NCI-H2196 (cell line): ENCODE measurements around the gene C12orf76.

Experiments used
- DNase-seq: peaks from one replicate; lab custom pipeline; 2025; ENCODE audit not compliant: unreplicated experiment; lab: John Stamatoyannopoulos, UW

C12orf76 gene

DNA sequence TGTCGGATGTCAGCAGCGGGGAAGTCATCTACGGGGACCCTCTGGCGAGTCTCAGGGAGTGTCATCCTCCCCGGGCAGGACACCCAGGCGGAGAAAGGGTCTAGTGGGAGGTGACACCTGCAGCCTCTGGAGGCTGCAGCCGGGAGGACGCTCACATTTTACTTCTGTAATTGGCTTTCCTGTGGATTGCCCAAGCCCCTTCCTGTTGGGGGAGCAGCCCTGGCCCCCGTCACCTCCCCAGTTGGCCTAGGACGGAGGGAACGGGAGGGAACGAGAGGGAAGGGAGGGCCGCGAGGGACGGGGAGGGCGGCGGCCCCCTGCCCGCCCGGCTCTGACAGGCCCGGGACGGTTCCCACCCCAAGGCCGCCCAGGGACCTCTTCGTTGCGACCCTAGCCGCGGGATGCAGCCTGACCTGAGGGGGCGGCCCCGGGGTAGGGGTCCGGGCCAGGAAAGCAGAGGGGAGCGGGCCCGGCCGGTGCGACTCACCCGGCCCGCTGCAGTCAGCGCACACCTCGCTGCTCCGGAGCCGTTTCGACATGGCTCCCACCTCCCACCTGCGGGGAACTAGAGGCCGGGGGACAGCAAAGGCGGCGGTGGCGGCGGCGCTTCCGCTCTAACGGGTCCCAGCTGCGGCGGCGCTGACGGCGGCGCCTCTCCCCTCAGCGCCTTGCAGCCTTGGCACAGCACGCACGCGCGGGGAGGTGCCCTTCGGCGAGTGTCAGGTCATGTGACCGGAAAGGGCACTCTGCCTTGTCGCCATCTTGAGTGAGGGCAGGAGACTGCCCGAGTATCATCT lies 52.4 kb downstream of the C12orf76 start, which contains the start of gene GIT2:
GIT2 (minus strand) TSS at position 683 of the 797 bp plus-strand sequence; CDS start at position 539, 144 bp downstream.
- peak; percentile 94 for DNase-seq

DNA sequence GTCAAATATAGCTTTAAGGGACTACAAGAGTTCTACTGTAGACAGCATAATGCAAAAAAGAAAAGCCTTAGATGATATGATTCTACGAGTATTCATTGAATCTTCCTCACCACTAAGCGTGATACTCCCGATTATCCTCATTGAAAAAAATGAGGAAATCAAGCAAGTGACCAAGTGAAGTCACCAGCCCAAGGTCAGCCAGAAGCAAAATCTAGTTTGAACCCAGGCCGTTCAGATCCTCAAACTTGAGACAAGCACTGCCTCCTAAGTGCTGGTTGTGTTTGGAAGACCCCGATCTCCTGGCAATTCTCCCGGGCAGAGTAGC lies 53.0 kb downstream of the C12orf76 start:
- no peak for DNase-seq

DNA sequence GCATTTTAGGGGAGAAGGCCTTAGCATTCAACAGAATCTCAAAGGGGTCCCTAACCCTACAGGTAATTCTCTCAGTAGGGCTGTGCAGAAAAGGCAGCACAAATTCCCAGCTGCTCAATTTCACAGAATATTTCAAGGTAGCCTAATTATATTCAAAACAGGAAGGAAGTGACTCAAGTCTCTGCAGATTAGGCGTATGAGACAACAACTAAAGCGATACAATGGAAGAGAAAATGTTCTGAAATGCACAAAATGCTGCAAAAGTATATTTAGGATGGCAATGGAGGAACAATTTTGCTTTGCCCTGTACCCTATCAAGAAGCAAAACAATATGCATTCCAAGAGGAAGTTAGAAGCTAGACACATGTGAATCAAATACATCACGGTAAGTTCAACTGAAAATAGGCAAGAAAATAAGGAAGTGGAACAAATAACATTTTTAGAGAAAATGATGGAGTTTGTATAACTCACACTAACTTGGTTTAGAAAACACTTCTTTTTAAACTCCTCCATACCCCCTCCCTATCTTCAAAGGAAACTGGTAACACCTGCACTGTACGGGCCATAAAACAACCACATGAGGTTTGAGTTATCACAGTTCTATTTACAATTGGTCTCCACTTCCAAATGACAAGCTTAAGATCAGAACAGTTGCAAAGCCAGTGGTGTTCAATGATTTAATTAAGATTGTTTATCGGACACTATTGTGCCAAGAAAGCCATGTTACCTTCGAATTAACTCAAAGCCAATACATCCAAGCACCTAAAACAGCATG lies 53.7 kb downstream of the C12orf76 start:
- DNase-seq = no peak

DNA sequence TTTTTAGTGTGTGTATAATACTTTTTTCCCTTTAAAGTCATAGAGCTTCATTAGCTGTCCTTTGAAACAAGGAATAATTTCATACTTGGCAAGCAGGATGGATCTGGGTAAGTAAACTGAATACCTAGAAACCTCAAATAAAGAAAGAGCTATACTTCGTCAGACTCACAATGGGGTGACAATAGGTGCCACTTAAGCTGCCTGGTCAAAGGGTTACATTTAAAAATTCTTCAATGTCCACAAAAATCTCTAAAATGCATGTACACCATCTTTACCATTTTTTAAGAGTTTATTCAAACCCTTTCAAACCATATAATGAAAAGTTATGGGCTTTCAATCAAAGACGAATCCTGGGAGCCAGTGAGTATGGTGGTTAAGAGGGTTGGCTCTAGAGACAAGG lies 55.2 kb downstream of the C12orf76 start:
- no peak for DNase-seq

DNA sequence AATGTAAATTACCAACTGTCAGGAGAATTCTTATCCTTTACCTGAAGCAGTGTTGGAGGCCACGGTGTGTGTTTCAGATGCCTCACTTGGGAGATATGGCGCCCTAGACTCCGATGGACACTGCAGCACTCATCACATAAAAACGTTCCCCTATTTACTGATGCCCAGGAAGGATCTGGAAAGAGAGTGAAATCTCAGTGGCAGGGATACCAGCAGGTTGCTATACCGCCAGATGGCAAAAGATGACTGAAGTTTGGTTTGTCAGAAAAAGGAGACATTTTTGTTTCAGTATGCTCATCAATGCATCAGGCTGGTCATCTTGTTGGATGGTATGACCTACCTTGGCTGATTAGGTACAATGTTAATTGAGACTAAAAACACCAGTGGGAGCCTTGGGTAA lies 56.7 kb downstream of the C12orf76 start:
- DNase-seq = no peak
